ENCODE data around the gene ARID1A.
"Not testable (repeated sequence)": the region's sequence is repeated elsewhere in the genome, so short reads cannot be mapped to it uniquely, and the experiment has no call there.

The ARID1A gene

GRCh38 chr1:26788515-26788785 lies 92.6 kb downstream of the ARID1A start:
- no peak for DNase-seq (ENCODE audit: low read depth)

- DNase-seq (ENCODE audit: low read depth), result peak; percentile 82
These were observed 93.2 kb downstream of the ARID1A start for GRCh38 chr1:26788836-26789611.

GRCh38 chr1:26789612-26789865 lies 93.7 kb downstream of the ARID1A start:
- DNase-seq (ENCODE audit: low read depth), result no peak

GRCh38 chr1:26789931-26790330 lies 94.1 kb downstream of the ARID1A start:
- DNase-seq (ENCODE audit: low read depth), result no peak

- no peak for DNase-seq (ENCODE audit: low read depth)
These were observed 94.7 kb downstream of the ARID1A start for GRCh38 chr1:26790551-26790953.

- no peak for DNase-seq (ENCODE audit: low read depth)
These were observed 95.3 kb downstream of the ARID1A start for GRCh38 chr1:26791148-26791547.

GRCh38 chr1:26791626-26792025 lies 95.8 kb downstream of the ARID1A start:
- no peak for DNase-seq (ENCODE audit: low read depth)

GRCh38 chr1:26792924-26793323 lies 97.1 kb downstream of the ARID1A start:
- DNase-seq (ENCODE audit: low read depth), result no peak

- no peak for DNase-seq (ENCODE audit: low read depth)
These were observed 98.6 kb downstream of the ARID1A start for GRCh38 chr1:26794391-26794790.

GRCh38 chr1:26797627-26798026 lies 101.8 kb downstream of the ARID1A start:
- DNase-seq (ENCODE audit: low read depth), result no peak

- DNase-seq (ENCODE audit: low read depth), result no peak
These were observed 103.8 kb downstream of the ARID1A start for GRCh38 chr1:26799479-26800142.

GRCh38 chr1:26803932-26804331 lies 108.1 kb downstream of the ARID1A start:
- DNase-seq (ENCODE audit: low read depth), result not testable (repeated sequence)

GRCh38 chr1:26810105-26810504 lies 114.3 kb downstream of the ARID1A start:
- peak; percentile 66 for DNase-seq (ENCODE audit: low read depth)

GRCh38 chr1:26811057-26811456 lies 115.2 kb downstream of the ARID1A start:
- no peak for DNase-seq (ENCODE audit: low read depth)

GRCh38 chr1:26811708-26812107 lies 115.9 kb downstream of the ARID1A start:
- no peak for DNase-seq (ENCODE audit: low read depth)

GRCh38 chr1:26814377-26814776 lies 118.6 kb downstream of the ARID1A start:
- DNase-seq (ENCODE audit: low read depth), result no peak

GRCh38 chr1:26814893-26815292 lies 119.1 kb downstream of the ARID1A start:
- no peak for DNase-seq (ENCODE audit: low read depth)

GRCh38 chr1:26820784-26821269 lies 125.0 kb downstream of the ARID1A start:
- DNase-seq (ENCODE audit: low read depth), result no peak

- no peak for DNase-seq (ENCODE audit: low read depth)
These were observed 127.1 kb downstream of the ARID1A start for GRCh38 chr1:26822737-26823395.

GRCh38 chr1:26824731-26825130 lies 128.9 kb downstream of the ARID1A start:
- DNase-seq (ENCODE audit: low read depth), result no peak

- DNase-seq (ENCODE audit: low read depth), result peak; percentile 58
These were observed 130.7 kb downstream of the ARID1A start, which contains the start of gene ZDHHC18 for GRCh38 chr1:26826261-26827105. Gene ZDHHC18, plus strand, starts transcription at chr1:26826688. Its CDS starts 117 bp downstream, at chr1:26826805.

GRCh38 chr1:26827106-26827604 lies 131.3 kb downstream of the ARID1A start:
- no peak for DNase-seq (ENCODE audit: low read depth)
